DMS 273 (cell line): ENCODE measurements around the gene PTGR2.
A peak's percentile ranks its signal among the peaks of the same experiment; 100 is the strongest.
"Not testable (repeated sequence)": the region's sequence is repeated elsewhere in the genome, so short reads cannot be mapped to it uniquely, and the experiment has no call there.

Experiments used
- DNase-seq: peaks from one replicate; lab custom pipeline; 2025; ENCODE audit not compliant: unreplicated experiment; lab: John Stamatoyannopoulos, UW

PTGR2 gene

GRCh38 chr14:73884438-73885190 lies 33.0 kb downstream of the PTGR2 start:
- no peak for DNase-seq

GRCh38 chr14:73886449-73887317 lies 35.1 kb downstream of the PTGR2 start, which contains the start of gene ZNF410:
TSS of gene ZNF410 (plus strand) at chr14:73886859. CDS start at chr14:73892176, 5,317 bp downstream.
- peak; percentile 97 for DNase-seq

GRCh38 chr14:73887318-73887616 lies 35.6 kb downstream of the PTGR2 start:
- no peak for DNase-seq

GRCh38 chr14:73887694-73888459 lies 36.2 kb downstream of the PTGR2 start:
- peak; percentile 28 for DNase-seq

- no peak for DNase-seq
Observed at GRCh38 chr14:73888460-73888725, 36.8 kb downstream of the PTGR2 start.

- no peak for DNase-seq
Observed at GRCh38 chr14:73888971-73889370, 37.3 kb downstream of the PTGR2 start.

GRCh38 chr14:73889376-73889775 lies 37.7 kb downstream of the PTGR2 start:
- no peak for DNase-seq

- DNase-seq, result not testable (repeated sequence)
Observed at GRCh38 chr14:73894180-73894687, 42.6 kb downstream of the PTGR2 start.

GRCh38 chr14:73895939-73896338 lies 44.3 kb downstream of the PTGR2 start:
- no peak for DNase-seq

- no peak for DNase-seq
Observed at GRCh38 chr14:73896521-73896920, 44.9 kb downstream of the PTGR2 start.

- no peak for DNase-seq
Observed at GRCh38 chr14:73903028-73903427, 51.4 kb downstream of the PTGR2 start.

- DNase-seq, result no peak
Observed at GRCh38 chr14:73909681-73910080, 58.0 kb downstream of the PTGR2 start.

GRCh38 chr14:73913256-73913655 lies 61.6 kb downstream of the PTGR2 start:
- DNase-seq, result no peak

- no peak for DNase-seq
Observed at GRCh38 chr14:73916324-73916723, 64.7 kb downstream of the PTGR2 start.

- not testable (repeated sequence) for DNase-seq
Observed at GRCh38 chr14:73919457-73919856, 67.8 kb downstream of the PTGR2 start.

- no peak for DNase-seq
Observed at GRCh38 chr14:73924337-73924736, 72.7 kb downstream of the PTGR2 start.
